Measurements from ENCODE around the gene CYP17A1.
A peak's percentile ranks its signal among the peaks of the same experiment; 100 is the strongest.

The CYP17A1 gene

GRCh38 chr10:102870221-102870620, 33.0 kb upstream of the CYP17A1 start:
- H3K36me3 ChIP-seq (replicated peaks), result no peaks in the 10 kb centered on the region
- in situ Hi-C loops (cut with HindIII; ENCODE audit: low pct_ligation_motif_present, low sequenced_read_pairs), result no loop called here
- peak overlapping the region; percentile 59 for H3K4me3 ChIP-seq (ENCODE audit: low read depth, low read length)
- DNase-seq, result no peak
- no peak overlapping the region for H3K27ac ChIP-seq
- no peaks in the 10 kb centered on the region for H3K27me3 ChIP-seq (replicated peaks)
- no peak for TF ChIP-seq CTCF (IDR thresholded peaks at IDR 0.05; ENCODE audit: low read depth, low read length, missing control alignments)

- Histone ChIP-seq H3K36me3 (replicated peaks) (no peaks in the 10 kb centered on the region), H3K4me3 (ENCODE audit: low read depth, low read length) (peak within 1 kb of the TSS; percentile 59), H3K27ac (no peak within 1 kb of the TSS), H3K27me3 (replicated peaks) (no peaks in the 10 kb centered on the region)
- DNase-seq, result no peak
- in situ Hi-C loops (cut with HindIII; ENCODE audit: low pct_ligation_motif_present, low sequenced_read_pairs), result no loop called here
- TF ChIP-seq CTCF (IDR thresholded peaks at IDR 0.05; ENCODE audit: low read depth, low read length, missing control alignments), result no peak
These were observed 32.3 kb upstream of the CYP17A1 start, which contains the start of gene AS3MT for GRCh38 chr10:102869258-102870198. AS3MT (plus strand) TSS chr10:102869470; CDS start chr10:102869593, 123 bp downstream.

GRCh38 chr10:102868911-102869257, 31.7 kb upstream of the CYP17A1 start:
- Histone ChIP-seq H3K4me3 (ENCODE audit: low read depth, low read length) (peak overlapping the region; percentile 59), H3K36me3 (replicated peaks) (no peaks in the 10 kb centered on the region), H3K27me3 (replicated peaks) (no peaks in the 10 kb centered on the region), H3K27ac (no peak overlapping the region)
- TF ChIP-seq CTCF (IDR thresholded peaks at IDR 0.05; ENCODE audit: low read depth, low read length, missing control alignments), result no peak
- in situ Hi-C loops (cut with HindIII; ENCODE audit: low pct_ligation_motif_present, low sequenced_read_pairs), result no loop called here
- DNase-seq, result no peak

GRCh38 chr10:102865620-102866019, 28.4 kb upstream of the CYP17A1 start:
- in situ Hi-C loops (cut with HindIII; ENCODE audit: low pct_ligation_motif_present, low sequenced_read_pairs), result no loop called here
- DNase-seq, result no peak
- TF ChIP-seq CTCF (IDR thresholded peaks at IDR 0.05; ENCODE audit: low read depth, low read length, missing control alignments), result no peak
- peaks cover 2% of the 10 kb centered on the region for H3K36me3 ChIP-seq (replicated peaks)
- H3K4me3 ChIP-seq (ENCODE audit: low read depth, low read length), result no peak overlapping the region
- no peak overlapping the region for H3K27ac ChIP-seq
- H3K27me3 ChIP-seq (replicated peaks), result no peaks in the 10 kb centered on the region

GRCh38 chr10:102863660-102864059, 26.4 kb upstream of the CYP17A1 start:
- no peak for TF ChIP-seq CTCF (IDR thresholded peaks at IDR 0.05; ENCODE audit: low read depth, low read length, missing control alignments)
- H3K27ac ChIP-seq, result no peak overlapping the region
- H3K4me3 ChIP-seq (ENCODE audit: low read depth, low read length), result no peak overlapping the region
- in situ Hi-C loops (cut with HindIII; ENCODE audit: low pct_ligation_motif_present, low sequenced_read_pairs), result no loop called here
- H3K27me3 ChIP-seq (replicated peaks), result no peaks in the 10 kb centered on the region
- DNase-seq, result no peak
- peaks cover 2% of the 10 kb centered on the region for H3K36me3 ChIP-seq (replicated peaks)

All from brain microvascular endothelial cell (primary cell).